HG03565 (cell line): ENCODE data around the gene TMEM116.
"Not testable (repeated sequence)": the region's sequence is repeated elsewhere in the genome, so short reads cannot be mapped to it uniquely, and the experiment has no call there.

Experiments used
- ATAC-seq: cut with Tn5 transposase; IDR thresholded peaks from one replicate; pipeline ENCODE4 v1.9.1; 2021; ENCODE audit warnings: mild to moderate bottlenecking, moderate library complexity; ENCODE audit not compliant: unreplicated experiment

The TMEM116 gene

GRCh38 chr12:111980598-111980997 is 32.4 kb downstream of the TMEM116 start:
- ATAC-seq = no peak

- no peak for ATAC-seq
Measured at GRCh38 chr12:111978545-111978944, 34.4 kb downstream of the TMEM116 start.

- ATAC-seq = no peak
Measured at GRCh38 chr12:111976860-111977259, 36.1 kb downstream of the TMEM116 start.

DNA sequence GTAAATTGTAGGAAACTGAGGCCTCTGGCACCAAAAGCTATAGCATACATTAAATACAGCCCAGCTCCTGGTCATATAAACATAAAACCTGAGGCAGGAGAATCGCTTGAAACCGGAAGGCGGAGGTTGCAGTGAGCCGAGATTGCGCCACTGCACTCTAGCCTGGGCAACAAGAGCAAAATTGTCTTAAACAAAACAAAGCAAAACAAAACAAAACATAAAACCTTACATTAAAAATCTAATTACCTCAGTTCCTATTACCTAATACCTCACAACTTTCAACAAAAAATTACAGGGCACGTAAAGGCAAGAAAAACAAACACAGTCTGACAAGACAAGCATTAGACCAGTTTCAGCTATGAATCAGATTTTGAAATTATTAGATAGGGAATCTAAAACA is 36.7 kb downstream of the TMEM116 start:
- no peak for ATAC-seq

GRCh38 chr12:111975161-111975931 is 37.6 kb downstream of the TMEM116 start:
- no peak for ATAC-seq

DNA sequence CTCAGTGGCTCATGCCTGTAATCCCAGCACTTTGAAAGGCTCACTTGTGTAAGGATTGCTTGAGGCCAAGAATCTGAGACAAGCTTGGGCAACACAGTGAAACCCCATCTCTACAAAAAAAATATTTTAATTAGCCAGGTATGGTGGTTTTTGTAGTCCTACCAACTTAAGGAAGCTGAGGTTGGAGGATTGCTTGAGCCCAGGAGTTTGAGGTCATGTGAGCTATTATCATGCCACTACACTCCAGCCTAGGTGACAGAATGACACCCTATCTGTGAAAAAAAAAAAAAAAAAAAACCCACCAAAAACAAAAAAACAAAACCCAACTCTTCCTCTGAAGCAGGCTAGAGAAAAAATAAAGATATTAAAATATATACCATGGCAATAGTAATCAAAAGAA is 41.2 kb downstream of the TMEM116 start:
- no peak for ATAC-seq

GRCh38 chr12:111964935-111965334 is 48.0 kb downstream of the TMEM116 start:
- ATAC-seq = no peak

DNA sequence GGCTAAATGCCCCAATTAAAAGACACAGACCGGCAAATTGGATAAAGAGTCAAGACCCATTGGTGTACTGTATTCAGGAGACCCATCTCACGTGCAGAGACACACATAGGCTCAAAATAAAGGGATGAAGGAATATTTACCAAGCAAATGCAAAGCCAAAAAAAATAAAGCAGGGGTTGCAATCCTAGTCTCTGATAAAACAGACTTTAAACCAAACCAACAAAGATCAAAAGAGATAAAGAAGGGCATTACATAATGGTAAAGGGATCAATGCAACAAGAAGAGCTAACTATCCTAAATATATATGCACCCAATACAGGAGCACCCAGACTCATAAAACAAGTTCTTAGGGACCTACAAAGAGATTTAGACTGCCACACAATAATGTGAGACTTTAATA is 53.4 kb downstream of the TMEM116 start:
- ATAC-seq = not testable (repeated sequence)

DNA sequence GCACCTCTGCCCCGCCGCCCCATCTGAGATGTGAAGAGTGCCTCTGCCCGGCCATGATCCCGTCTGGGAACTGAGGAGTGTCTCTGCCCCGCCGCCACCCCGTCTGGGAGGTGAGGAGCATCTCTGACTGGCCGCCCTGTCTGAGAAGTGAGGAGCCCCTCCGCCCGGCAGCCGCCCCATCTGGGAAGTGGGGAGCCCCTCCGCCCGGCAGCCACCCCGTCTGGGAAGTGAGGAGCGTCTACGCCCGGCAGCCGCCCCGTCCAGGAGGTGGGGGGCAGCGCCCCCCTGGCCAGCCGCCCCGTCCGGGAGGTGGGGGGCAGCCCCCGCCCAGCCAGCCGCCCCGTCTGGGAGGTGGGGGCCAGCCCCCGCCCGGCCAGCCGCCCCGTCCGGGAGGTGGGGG is 55.7 kb downstream of the TMEM116 start:
- ATAC-seq = not testable (repeated sequence)

- ATAC-seq = no peak
Measured at GRCh38 chr12:111954969-111955368, 58.0 kb downstream of the TMEM116 start.

DNA sequence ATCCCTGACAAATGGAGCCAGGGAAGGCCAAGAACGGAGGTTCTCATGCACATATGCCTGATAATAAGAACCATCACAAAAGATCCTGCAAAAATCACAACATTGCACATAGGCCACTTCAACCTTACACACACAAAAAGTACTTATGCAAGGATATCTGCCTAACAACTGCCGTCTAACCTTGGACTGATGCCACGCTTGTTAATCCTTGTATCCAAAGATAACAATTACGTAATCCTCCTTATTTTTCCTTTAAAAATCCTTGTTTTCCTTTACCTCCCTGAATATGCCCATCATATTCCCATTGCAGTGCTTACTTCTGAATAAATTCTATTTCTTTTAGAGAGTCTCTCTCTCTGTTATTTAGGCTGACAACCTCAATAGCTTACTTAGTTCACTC is 59.5 kb downstream of the TMEM116 start:
- no peak for ATAC-seq

GRCh38 chr12:111952084-111952787 is 60.7 kb downstream of the TMEM116 start:
- ATAC-seq = not testable (repeated sequence)

DNA sequence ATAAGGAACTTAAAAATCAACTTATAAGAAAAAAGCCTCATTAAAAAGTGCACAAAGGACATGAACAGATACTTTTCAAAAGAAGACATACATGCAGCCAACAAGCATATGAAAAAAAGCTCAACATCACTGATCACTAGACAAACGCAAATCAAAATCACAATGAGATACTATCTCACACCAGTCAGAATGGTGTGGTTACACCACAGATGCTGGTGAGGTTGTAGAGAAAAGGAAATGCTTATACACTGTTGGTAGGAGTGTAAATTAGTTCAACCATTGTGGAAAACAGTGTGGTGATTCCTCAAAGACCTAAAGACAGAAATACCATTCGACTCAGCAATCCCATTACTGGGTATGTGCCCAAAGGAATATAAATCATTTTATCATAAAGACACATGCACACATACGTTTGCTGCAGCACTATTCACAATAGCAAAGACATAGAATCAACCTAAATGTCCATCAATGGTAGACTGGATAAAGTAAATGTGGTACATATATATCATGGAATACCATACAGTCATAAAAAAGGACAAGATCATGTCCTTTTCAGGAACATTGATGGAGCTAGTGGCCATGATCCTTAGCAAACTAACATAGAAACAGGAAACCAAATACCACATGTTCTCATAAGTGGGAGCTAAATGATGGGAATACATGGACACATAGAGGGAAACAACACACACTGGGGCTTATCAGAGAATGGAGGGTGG is 61.8 kb downstream of the TMEM116 start:
- ATAC-seq = not testable (repeated sequence)

DNA sequence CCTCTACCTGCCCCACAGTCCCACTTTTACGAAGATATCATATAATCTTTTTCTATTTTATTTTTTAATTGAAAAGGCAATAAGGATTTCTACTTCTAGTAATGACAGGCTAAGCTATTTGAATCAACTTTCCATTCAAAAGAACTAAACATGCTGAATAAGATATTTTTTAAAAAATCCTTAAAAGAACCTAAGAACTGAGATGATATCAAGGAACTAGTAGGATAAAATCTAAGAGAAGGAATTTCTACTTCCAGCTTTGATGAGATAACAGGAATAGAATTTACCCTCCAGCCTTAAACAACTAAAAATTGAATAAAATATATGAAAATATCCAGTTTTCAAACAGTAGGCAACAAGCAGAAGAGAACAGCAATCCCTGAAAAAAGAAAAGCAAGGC is 69.0 kb downstream of the TMEM116 start:
- no peak for ATAC-seq

GRCh38 chr12:111942557-111942956 is 70.4 kb downstream of the TMEM116 start:
- no peak for ATAC-seq

- no peak for ATAC-seq
Measured at GRCh38 chr12:111937429-111937828, 75.5 kb downstream of the TMEM116 start.

GRCh38 chr12:111936869-111937268 is 76.1 kb downstream of the TMEM116 start:
- no peak for ATAC-seq

GRCh38 chr12:111932241-111932640 is 80.7 kb downstream of the TMEM116 start:
- ATAC-seq = no peak

GRCh38 chr12:111927346-111927745 is 85.6 kb downstream of the TMEM116 start:
- ATAC-seq = no peak

- no peak for ATAC-seq
Measured at GRCh38 chr12:111926631-111927030, 86.3 kb downstream of the TMEM116 start.

DNA sequence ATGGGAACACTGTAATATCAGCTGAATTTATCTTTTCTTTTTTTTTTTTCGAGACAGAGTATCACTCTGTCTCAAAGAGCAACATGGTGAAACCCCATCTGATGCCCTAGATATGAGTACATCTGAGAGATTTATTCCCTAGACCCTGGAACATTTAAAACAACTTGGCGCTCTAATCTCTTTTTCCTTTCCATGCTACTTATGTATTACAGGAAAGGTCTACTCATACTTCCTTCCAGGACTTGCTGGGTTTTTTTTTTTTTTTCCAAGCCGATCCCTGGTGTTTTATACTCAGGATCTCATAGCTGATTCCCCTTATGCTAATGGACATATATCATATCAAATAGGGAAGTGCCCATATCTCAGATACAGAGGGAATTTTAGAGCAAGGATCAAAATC is 87.8 kb downstream of the TMEM116 start:
- ATAC-seq = no peak

- no peak for ATAC-seq
Measured at GRCh38 chr12:111907740-111908139, 105.2 kb downstream of the TMEM116 start.
